Activated CD8-positive, alpha-beta memory T cell treated with anti-CD3 and anti-CD28 coated beads, Interleukin-2, amount 50 U/mL, for 48 hours (primary cell): ENCODE results near the gene CCDC88C.
A peak's percentile ranks its signal among the peaks of the same experiment; 100 is the strongest.
"Not testable (repeated sequence)": the region's sequence is repeated elsewhere in the genome, so short reads cannot be mapped to it uniquely, and the experiment has no call there.

Source experiments
- DNase-seq: peaks from one replicate; pipeline ENCODE4 v3.0.0-alpha.2; 2020

The CCDC88C gene

DNA sequence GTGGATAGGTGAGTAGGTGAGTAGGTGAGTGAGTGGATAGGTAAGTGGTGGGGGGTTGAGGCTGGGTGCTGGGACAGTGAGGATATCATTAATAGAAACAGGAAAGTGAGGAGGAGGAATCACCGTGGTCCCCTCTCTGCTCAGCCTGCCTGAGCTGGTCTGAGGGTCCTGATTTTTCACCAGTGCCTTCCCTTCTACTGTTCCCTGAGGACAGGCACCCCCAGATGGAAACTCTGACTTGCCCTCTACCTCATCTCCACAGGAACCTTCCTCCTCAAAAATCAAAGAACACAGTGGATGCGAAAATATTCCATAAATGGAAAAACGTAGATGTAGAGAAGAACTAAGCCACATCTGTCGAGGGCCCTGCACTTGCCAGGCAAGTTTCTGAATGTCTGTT, 175.0 kb downstream of the CCDC88C start:
- DNase-seq = no peak

DNA sequence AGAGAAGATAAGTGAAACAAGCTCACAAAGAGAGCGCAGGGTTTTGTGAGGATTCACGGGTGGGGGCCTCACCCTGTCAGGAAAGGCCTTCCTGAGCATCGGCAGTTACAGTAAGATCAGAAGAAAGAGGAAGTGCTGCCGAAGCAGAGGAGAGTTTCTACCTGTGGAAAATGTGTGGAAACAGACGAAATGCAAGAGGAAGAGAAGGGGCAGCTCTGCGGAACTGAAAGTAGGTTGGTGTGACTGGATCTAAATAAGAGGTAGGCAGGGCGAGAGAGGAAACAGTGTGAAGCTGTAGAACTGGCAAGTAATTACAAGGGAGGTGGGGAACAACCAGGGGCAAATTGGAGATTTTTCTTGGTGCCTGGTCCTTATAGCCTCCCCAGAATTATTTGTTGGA, 175.8 kb downstream of the CCDC88C start:
- DNase-seq = no peak

DNA sequence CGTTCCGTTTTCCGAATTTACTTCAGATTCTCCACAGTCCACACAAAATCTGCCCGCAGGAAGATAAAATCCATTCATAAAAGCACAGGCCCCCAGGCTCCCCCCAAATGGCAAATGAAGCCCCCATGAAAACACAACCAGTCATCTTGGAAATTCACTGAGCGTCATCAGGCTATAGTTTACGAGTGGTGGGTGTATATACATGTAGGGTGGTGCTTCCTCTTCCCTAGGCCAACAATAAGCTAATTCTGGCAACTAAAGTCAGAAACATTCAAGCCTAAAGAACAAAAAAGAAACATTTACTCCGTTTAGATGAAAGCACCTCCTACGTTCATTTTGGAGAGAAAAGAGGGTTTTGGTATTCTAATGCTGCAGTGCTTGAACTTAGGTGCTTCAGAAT, 179.0 kb downstream of the CCDC88C start:
- no peak for DNase-seq

DNA sequence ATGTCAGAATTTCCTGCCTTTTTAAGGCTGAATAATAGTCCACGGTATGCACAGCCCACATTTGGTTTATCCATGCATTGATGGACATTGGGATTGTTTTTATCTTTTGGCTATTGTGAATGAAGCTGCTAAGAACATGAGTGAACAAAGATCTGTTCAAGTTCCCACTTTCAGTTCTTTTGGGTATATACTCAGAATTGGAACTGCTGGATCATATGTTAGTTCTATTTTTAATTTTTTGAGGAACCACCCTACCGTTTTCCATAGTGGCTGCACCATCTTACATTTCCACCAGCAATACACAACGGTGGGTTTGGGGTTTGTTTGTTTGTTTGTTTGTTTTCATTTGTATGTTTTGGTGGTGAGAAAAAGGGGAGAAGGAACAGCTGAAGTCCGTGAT, 179.5 kb downstream of the CCDC88C start:
- DNase-seq = no peak

DNA sequence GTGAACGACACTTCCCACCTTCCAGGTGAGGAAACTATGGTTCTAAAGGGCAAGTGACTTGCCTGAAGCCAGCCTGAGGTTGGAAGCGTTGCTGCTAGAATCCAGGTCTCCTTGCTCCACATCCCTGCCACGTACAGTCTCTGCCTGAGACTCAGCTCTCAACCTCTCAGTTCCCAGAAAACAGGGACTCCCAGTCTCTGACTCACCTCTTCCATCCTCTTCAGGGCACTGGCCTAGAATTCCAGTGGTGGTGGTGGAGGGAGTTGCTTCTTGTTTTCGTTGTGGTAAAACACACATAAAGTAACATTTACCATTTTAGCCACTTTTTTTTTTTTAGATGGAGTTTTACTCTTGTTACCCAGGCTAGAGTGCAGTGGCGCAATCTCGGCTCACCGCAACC, 180.4 kb downstream of the CCDC88C start:
- no peak for DNase-seq

DNA sequence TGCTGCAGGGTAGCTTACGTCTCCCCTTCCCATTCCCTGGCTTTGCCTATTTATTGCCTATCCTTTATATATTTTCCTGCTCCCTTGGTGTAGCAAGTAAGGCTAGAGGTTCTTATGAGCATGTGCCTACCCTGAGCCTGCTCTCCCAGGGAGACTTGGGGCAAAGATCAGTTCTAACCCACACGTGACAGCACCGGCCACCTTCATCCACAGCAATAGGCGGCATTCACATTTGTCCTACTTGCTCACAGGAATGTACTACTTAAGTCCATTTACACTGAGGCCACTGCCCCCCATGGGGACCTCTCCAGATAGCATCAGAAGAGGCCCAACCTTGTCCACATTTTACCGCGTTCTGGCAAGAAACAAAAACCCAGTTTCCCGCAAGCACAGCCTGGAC, 181.8 kb downstream of the CCDC88C start:
- DNase-seq = no peak

DNA sequence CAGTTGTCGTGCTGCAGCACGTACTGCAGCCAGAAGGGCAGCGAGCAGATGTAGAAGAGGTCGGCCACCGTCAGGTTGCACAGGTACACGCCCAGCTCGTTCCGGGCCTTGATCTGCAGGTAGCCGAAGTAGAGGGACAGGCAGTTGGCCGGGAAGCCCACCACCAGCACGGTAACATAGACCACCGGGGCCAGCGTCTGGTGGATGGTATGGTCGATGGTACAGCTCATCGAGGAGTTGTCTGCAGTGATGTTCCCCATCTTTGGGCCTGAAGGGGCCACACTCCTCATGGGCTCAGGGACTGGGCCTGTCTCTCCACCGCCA, 182.9 kb downstream of the CCDC88C start:
- DNase-seq = no peak

DNA sequence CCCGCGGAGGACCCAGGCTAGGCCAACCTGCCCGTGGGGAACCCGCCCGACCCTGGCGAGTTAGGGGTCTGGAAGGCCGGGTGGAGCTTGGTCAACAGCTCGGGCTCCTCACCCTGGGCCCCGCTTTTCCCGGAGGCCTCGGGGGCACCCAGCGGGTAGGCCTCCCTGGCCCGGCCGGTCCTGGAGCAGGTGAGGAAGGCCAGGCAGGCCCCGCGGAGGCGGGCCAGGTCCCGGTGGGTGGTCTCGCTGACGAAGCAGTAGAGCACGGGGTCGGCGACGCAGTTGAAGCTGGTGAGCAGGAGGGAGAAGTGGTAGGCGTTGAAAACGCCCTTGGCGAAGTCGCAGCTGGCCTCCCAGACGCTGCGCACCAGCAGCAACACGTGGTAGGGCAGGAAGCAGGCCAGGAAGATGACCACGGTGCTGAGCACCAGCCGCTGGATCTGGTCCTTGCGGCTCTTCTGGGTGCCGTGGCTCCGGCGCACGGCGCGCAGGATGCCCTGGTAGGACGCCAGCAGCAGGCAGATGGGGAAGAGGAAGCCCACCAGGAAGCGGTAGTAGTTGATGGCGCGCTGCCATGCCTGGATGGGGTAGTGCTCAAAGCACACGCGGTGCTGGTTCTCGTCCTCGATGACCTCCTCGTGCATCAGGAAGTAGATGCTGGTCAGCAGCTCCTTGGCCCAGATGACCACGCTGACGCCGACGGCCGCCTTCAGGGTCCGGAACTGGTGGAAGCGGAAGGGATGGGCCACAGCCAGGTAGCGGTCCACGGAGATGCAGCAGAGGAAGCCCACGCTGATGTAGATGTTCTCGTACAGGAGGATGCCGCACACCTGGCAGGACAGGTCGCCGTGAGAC, 183.5 kb downstream of the CCDC88C start:
- DNase-seq = no peak

DNA sequence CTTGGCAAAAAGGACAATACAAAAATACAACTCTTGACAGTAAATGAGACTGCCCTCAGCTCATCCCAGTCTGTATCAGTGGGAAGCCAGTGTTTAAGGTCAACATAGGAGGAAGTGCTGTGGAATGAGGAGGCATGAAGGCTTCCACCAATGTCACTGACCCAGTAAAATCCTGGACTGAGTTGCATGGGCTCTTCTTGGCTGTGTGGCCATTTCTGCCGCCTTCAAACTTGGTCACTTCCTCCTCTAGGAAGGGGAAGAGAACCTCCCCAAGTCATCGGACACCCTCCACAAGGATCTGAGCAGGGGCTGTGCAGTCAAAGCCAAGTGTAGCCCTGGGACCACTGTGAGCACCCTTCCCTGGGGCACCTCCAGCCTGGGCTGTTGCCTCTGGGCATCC, 185.0 kb downstream of the CCDC88C start:
- DNase-seq = no peak

DNA sequence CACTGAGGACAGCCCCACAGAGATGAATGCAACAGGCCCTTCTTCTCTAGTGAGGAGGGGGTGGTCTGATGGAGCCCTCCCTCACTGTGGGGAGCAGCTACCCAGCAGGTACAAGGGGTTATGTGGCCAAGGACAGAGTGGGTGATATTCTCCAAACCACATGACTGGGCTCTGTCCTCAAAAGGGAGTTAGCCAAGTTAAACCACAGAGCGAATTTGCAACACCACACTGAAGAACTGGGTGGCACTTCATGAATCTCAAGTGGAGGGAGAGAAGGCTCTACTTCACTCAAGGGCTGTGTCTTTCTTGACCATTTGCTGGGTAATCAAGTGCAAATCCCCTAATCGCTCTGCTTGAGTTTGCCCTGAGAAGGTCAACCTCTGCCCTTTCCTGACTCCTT, 185.6 kb downstream of the CCDC88C start:
- DNase-seq = no peak

DNA sequence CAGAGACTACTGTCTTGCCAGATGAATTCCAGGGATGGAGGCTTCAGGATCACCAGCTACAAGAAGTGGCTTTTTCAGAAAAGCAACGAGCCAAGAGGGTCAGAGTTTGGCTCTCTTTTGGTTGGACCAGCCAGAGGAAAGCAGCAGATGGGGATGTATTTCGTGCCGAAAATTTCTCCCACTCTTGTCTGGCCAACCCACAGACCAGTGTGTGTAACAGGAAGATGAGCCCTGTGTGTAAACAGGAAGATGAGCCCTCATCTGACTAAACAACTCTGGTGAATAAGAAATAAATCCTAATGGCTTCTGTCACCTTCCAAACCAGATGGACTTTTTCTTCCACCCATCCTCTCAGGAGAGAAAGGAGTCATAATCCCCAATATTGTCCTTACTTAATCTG, 186.2 kb downstream of the CCDC88C start:
- DNase-seq = no peak

DNA sequence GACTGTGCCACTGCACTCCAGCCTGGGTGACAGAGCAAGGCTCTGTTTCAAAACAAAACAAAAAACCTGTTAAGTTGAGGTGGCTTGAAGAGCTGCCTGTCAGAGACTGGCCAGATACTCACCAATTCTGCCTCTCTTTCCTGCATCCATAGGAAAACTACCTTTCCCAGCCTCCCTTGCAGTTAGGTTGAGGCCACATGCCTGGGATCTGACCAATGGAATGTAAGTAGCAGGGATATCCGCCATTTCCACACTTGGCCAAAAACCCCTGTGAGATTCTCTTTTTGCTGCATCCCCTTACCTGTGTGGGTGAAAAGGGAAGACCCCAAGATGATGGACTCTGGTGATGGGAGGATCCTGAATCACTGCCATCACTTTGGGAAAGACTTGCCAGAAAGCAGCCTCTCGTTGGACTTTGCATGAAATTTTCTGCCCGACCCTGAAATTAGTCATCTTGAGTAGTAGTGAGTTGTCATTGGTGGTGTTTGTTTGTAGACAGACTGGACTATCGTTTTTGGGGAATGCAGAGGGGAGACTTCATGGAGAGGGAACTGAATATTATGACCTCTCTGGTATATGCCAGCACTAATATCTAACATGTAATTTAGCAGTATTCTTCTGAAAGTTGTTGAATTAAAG, 187.1 kb downstream of the CCDC88C start:
- no peak for DNase-seq

DNA sequence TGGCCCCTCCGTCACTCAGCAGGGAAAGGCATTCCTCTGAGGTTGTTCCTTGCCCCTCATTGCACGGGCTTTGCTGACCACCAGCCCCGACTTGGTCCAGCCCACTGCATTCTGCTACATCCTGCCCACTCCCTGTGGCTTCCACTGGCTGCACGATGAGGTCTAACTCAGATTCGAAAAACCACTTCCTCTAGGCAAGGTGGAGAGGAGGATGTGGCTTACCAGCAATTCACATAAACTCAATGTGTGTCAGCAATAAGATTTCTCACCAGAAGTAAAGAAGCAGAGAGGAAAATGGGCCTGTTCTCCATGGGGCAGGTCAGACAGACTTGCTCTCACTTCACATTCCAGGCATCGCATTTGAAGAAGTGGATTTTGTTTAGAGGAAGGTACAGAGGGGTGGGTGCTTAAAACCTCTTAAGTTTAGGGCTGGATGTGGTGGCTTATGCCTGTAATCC, 187.8 kb downstream of the CCDC88C start:
- DNase-seq = peak; percentile 83

DNA sequence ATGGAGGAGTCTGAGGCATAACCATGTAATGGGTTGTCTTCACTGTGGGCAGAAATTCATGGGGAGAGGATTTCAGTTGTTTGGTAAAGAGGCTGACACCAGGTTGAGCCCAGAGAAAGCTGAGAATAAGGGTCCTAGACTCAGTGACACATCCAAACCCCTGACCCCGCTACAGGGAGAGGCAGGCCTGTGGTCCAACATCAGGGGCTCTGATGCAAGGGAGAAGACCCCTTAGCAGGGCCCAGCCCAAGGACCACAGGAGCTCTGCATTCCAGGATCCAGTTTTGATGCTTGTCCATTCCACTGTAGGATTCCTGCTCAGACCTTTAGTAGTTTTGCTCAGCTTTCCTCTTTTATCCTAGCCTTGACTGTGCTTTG, 188.6 kb downstream of the CCDC88C start:
- no peak for DNase-seq

DNA sequence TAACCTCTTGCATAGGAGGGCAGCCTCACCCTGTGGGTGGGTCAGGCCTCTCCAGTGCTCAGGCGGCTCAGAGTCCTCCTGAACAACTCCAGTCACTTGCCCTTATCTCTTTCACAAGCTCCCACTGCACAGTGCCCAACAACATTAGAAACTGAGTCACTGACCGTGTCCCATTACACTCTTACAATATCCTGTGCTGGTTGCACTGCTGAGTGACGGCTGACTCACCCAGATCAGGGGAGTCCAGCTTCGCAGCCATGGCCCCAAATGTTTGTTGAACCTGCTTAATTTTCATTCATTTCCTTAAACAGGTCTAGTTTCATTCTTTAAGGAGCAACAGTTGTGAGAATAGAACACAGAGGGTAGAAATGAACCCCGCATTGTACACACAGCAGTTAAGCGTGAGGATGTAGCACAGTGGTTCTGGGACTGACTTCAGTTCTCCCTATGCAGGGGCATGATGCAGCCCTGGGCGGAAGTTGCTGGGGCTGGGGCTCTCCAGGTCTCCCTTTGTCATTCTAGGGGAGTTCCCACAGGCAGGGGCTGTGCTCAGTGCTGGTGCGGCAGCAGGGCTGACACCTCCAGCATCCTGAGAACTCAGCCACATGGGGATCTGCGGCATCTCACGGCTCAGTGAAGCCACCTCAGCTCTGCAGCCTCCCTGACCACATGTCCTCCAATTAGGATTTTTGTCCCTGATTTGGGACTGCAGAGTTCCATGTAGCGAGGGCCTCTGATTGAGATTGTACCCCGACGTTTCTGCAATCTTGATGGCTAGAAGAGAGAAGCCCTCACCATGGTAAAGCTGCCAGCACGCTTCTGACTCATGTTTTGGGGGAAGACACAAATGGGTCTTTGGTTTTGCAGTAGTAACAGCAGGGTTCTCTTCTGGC, 189.3 kb downstream of the CCDC88C start:
- DNase-seq = peak; percentile 89

DNA sequence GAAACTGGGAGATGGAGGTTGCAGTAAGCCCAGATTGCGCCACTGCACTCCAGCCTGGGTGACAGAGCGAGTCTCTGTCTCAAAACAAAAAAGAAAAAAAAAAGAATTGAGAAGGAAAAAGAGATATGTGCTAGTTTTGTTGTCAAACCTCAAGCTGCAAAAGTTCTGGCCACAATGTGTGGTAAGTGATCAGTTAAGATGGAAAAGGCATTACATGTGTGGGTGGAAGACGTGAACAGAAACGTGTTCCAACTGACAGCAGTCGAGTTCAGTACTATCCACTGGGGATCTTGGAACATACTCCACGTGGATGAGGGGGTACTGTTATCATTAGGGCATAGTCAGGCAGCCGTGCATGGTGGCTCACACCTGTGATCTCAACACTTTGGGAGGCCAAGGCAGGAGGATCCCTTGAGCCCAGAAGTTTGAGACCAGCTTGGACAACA, 190.4 kb downstream of the CCDC88C start:
- DNase-seq = no peak

DNA sequence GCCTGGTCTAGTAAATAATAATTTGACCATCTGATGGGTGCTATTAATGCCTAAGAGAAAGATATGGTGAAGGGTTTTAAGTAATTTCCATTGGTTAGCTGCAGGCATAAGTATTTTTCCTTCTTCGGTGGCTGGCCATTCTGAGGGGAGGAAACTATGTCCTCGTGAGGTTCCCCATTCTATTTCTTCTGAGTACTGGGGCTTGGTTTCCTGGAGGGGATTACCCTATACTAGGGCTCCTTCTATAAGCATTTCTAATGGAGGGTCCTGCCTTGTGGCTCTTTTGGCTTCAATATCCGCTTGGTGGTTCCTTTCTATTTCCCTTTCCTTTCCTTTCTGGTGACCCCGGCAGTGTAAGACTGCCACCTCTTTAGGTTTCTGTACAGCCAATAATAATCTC, 191.3 kb downstream of the CCDC88C start:
- DNase-seq = not testable (repeated sequence)

DNA sequence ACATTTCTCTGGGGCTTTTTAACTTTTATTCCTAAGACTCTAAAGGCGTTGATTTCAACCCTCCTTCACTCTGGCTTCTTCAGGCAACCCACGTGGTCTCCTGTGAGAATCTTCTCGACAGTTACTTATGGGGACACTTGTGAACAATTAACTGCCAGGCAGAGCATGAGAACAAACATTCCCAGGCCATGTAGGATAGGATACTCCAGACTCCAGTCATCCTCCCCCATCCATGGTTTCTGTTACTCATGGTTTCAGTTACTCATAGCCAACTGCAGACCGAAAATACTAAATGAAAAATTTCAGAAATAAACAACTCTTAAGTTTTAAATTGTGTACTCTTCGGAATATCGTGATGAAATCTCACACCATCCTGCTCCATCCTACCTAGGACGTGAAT, 192.6 kb downstream of the CCDC88C start:
- no peak for DNase-seq

DNA sequence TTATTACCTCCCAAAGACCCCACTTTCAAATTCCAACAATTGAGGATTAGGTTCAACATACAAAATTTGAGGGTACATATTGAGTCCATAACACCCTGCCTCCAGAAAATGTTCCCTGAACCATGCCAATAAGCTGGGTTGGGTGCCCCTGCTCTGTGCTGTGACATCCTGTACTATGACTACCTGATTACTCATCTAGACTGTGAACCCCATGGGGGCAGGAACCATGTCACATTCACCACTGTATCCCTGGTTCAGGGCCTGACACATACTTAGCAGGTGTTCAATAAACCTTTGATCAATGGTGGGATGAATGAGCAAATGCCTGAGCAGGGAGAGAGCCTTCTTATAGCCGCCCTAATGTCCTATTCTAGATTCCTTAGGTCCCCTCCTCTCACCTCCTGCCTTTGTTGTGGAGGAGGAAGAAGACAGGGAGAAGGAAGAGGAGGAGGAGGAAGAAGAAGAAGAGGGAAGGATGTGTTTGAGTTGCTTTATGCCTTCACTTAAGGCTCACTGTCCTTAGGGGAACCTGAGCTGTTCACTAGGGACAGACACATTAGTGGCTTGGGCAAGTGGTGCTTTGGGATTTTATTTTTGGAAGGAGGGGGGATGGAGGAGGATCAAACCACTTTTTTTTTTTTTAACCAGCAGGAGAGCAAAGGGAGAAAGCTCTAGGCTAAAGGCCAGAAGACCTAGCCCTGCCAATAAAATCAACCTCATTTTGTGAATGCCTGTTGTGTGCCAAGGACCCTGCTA, 194.4 kb downstream of the CCDC88C start:
- no peak for DNase-seq
